ENCODE data around the gene PARP9.
A peak's percentile ranks its signal among the peaks of the same experiment; 100 is the strongest.
"Not testable (repeated sequence)": the region's sequence is repeated elsewhere in the genome, so short reads cannot be mapped to it uniquely, and the experiment has no call there.

Gene PARP9

DNA sequence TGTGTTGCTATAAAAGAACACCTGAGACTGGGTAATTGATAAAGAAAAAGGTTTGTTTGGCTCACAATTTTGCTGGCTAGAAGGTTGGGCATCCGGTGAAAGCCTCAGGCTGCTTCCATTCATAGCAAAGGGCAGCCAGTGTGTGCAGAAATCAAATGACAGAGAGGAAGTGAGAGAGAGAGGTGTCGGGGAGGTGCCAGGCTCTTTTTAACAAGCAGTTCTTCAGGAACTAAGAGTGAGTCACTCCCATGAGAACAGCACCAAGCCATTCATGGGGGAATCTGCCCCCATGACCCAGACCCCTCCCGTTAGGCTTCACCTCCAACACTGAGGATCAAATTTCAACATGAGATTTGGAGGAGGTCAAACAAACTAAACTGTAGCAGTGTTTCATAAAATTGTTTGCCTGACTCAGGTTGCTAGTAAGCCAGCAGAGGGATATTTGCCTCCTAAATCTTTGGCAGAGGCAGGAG, 8.9 kb upstream of the PARP9 start:
- peak; percentile 62 for DNase-seq

DNA sequence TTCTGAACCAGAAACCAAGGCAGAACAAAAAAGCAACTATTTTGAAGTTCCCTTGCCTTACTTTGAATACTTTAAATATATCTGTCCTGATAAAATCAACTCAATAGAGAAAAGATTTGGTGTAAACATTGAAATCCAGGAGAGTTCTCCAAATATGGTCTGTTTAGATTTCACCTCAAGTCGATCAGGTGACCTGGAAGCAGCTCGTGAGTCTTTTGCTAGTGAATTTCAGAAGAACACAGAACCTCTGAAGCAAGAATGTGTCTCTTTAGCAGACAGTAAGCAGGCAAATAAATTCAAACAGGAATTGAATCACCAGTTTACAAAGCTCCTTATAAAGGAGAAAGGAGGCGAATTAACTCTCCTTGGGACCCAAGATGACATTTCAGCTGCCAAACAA, 4.7 kb upstream of the PARP9 start:
- no peak for DNase-seq

DNA sequence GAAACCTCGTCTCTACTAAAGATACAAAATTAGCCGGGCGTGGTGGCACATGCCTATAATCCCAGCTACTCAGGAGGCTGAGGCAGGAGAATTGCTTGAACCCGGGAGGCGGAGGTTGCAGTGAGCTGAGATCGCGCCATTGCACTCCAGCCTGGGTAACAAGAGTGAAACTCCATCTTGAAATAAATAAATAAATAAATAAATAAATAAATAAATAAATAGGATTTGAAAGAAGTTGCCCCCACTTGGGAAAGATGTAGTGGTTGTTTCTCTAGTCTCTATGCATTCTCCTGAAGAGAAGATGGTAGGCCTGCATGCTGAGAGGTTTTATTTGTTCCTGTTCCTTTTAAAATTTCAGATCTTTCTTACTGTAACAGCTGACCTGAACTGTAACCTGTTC, 4.0 kb upstream of the PARP9 start:
- not testable (repeated sequence) for DNase-seq

DNA sequence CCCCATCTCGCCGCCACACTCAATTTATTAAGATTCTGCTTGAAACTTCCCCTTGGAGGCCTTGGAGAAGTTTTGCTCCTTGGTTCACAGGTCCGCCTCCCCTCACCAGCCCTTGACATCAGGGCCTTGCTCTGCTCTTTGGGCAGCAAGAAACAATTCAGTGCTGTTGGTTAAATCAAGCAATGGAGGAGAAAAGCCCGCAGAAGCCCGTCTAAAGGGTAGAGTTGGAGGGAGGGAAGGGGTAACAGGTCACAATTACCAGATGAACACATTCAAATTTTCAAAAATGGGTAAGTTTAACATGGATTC, 429 bp downstream of the PARP9 start:
- no peak for DNase-seq

DNA sequence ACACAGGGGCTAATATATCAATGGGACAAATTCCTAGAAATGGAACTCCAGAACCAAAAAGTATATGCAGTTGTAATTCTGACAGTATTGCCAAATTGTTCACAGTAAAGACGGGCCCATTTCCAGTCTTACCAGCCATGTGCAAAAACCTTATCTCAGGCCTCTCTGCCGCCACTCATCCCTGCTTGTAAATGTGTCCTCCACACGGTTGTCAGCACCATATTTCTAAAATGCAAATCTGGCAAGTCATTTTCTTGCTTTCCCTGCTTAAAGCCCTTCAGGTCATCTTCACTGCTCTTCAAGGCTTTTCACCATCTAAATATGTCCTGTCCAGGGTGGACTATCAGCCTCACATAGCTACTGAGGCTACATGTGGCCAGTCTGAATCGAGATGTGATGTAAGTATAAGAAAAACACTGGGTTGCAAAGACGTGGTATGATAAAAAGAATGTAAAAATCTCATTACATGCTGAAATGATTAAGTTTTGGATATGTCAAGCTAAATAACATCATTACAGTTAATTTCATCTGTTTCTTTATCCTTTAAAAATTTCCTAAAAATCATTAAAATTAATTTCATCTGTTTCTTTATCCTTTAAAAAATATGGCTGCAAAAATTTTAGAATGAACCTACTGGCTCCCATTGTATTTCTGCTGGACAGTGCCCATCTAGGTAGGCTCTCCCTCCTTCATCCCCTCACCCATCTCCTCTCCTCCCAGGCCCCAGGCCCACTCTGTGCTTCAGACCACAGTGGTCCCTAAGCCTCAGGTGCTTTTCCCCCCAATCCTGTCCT, 980 bp downstream of the PARP9 start:
- DNase-seq = peak; percentile 14

DNA sequence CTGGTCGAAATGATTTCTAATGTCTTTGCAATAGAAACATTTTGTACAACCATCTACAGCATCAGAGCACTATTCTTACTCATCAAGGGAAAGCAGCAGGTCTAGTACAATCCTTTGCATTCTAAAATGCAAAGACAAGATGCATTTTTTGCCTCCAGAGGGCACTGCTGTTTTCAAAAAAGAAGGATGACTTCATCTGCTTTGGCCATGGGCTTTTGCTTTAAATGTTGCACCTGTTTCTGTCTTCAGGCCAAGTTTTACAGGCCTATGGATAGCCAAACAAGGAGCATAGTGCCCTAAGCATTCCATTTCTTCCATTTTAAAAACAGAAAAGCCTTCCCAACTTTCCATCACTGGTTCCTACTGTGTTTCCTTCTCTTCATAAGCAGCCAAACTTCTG, 3.4 kb downstream of the PARP9 start:
- DNase-seq = peak; percentile 47

DNA sequence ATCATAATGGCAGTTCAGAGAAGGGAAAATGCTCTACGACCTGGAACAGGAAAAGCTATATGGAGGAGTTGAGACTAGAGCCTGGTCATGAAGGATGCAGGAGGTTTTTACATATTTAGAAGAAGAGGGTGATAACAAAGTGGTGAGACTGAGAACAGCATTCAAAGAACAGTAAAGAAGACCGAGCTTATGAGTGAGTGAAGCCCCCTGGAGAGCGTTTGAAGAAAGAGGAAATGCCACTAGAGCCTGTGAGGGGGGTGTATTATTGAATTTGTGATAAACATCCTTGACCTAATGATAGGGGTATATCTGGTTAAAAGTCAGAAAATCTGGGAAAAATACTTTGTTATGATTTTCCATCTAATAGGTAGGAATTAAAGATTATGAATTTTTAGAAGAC, 4.2 kb downstream of the PARP9 start:
- DNase-seq = no peak

DNA sequence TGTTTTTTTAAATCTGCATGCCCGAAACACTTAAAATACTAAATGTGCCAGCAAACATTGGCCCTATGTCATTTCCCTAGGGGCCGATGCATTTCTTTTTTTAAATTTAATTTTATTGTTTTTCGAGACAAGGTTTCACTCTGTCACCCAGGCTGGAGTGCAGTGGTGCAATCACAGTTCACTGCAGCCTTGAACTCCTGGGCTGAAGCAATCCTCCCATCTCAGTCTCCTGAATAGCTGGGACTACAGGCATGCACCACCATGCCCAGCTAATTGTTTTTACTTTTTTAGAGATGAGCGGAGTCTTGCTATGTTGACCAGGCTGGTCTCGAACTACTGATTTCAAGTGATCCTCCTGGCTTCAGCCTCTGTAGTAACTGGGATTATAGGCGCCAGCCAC, 5.5 kb downstream of the PARP9 start:
- no peak for DNase-seq

DNA sequence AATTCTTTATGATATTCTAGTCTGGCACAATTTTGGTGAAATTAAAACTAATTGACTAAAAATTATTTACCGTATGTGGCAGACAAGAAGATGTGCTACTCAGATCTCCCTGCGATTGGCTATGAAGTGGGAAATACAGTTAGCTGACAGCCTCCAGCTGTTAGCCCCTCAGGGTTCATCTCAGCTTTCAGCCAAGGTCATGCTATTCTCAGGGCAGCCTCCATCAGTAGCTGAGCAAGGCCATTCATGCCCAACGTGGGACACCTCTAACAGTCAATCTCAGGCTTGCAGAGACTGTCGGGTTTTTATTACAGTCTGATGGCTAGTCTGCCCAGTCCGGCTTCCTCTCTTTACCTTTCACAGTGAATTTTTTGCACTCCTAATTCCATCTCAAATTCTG, 6.7 kb downstream of the PARP9 start:
- DNase-seq = no peak

DNA sequence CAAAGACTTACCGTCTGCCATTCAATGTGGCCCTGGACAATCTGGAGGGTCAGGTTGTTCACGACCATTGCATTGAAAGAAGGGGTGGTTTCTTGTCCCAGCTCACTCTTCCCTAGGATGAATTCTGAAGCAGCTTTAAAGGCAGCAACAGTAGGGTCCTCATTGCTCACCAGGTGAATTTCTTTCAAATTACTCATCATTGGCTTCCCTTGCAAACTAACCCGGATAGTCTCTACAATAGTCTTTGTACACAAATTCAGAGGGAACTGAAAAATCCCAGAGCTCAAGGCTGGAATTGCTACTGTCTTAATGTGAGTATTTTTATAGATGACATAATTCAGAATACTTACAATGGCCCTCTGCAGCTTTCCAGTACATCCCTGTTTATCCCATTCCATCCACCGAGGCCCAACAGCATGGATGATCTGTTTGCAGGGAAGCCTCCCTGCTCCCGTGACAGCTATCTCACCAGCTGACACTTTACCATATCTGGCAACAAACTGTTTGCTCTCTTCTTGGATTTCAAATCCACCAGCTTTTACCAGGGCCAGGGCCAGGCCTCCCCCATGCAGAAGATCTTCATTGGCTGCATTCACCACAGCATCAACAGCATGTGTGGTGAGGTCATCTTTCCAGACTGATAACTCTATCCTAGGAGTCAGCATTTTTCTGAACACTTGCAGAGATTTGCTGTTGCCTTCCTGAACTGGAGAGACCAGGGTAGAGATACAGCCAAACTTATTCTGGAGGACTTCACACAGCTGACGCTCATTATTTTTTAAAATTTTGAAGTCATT, 8.6 kb downstream of the PARP9 start:
- no peak for DNase-seq

DNA sequence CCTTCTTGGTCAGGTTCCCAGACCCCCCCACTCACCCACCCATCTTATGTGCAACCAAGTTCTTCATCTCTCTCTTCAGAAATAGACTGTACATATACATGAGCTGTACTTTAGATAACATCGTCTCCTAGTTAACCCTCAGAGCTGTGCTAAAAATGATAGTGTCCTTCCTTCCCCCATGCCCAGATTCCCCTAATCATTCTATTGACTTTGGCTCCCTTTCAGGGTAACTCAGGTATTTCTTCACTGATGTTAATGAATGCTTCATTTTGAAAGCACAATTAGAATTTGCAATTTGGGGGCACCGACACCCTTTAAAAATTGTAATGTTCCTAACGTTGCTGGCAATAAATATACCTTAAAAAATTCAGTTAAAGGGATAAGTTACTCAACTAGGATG, 10.9 kb downstream of the PARP9 start:
- no peak for DNase-seq

DNA sequence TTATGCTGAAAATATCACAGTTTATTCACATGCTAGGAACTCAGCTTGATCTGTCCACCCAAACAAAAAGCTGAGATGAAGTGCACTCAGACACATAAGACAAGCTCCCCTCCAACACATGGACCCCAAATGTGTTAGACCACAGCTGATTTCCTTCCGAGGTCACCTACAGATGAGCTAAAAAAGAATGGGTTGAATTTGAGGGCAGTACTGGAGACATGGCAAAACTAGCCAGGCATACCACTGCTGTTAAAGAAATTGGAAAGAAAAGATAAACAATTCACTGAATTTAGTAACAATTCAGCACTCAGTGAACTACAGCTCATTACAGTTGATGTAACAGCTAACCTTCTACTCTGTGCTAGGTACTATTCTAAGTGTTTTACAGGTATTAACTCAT, 15.5 kb downstream of the PARP9 start:
- no peak for DNase-seq

DNA sequence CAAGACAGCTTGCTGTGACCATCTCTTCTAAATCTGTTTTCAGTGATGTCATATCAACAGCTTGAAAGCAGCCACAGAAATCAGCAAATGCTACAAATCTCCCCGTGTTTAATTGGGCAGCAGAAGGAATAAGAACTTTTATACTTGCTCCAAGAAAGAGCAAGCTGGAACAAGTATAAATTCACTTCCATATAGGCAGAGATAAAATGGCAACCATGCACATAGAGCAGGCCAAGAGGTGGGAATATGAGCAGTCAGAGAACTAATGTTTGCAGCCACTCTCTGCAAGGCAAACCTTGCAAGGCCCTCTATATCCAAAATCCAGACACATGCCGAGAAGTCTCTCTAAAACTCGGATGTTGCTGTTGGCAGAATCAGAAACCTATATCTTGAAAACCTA, 16.0 kb downstream of the PARP9 start:
- no peak for DNase-seq

DNA sequence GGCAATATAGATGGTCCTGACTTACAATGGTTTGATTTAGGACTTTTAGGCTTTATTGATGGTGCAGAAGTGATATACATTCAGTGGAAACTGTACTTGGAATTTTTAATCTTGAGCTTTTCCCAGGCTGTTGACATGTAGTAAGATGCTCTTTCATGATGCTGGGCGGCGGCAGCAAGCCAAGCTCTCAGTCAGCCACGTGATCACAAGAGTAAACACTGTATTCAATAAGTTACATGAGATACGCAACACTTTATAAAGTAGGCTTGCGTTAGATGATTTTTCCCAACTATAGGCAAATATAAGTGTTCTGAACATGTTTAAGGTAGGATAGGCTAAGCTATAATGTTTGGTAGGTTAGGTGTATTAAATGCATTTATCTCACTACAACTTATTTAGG, 17.9 kb downstream of the PARP9 start:
- no peak for DNase-seq

DNA sequence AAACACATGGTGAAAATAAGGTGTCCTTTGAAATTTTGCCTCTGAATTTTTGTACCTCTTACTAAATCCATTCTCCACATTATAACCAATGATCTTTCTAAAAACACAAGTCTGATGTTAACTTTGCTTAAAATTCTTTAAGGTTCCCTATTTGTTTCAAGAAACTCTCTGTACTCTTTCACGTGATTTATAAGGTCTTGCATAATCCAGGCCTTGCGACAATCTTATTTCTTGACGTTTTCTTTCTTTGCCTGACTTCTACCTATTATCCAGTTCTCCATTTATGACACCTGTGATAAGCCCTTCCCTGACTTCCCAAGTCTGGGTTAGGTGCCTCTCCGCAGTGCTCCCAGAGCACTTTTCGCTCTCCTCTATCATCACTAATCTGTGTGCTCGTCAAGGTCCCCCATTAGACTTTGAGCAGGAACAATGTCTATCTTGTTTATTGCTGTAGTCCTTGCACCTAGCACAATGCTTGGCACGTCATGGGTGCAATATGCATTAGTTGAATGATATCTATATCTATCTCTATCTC, 25.1 kb downstream of the PARP9 start:
- no peak for DNase-seq

DNA sequence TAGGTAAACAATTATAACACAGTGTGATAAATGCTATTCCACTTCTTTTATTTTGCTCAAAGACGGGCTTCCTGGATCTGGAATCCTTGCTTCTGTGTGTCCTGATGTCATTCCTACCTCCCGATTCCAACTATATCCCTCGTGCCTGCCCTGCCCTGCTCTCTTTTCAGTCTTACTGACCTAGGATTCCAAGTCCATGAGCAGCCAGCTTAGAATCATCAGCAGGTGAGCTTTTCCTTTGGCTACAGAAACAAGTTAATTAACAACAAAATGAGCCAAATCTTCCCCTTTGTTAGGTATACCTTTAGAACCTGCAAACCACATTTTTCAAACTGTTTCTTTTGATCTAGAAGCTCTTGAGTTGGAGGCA, 27.5 kb downstream of the PARP9 start:
- no peak for DNase-seq

DNA sequence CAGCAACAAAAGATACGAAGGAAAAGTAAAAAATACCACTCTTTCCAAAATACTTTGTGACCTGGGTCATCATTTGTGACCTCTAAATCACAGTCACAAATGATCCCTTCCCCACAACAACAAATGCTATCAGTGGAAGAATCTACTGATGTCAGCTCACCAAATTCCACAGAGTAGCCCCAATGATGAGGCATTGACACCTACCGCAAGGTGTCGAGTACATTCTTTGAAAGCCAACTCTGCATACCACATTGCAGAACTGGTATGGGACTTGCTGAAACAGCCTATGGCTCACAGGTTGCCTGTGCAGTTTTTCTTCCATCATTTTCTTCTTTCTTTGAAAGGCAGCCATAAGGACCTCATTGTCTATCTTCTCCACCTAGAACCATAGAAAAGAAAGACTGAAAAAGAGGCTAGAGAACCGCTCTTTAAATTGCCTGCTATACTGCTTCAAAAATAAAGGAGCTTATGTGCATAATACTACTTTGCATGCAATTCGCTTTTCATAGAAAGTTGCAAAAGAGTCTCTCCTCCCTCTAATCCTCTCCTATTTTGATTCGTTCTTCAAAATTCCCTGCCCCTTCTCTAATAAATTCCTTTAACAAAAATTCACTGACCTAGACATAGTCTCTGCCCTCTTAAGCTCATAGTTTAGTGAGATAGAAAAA, 28.0 kb downstream of the PARP9 start:
- DNase-seq = no peak

DNA sequence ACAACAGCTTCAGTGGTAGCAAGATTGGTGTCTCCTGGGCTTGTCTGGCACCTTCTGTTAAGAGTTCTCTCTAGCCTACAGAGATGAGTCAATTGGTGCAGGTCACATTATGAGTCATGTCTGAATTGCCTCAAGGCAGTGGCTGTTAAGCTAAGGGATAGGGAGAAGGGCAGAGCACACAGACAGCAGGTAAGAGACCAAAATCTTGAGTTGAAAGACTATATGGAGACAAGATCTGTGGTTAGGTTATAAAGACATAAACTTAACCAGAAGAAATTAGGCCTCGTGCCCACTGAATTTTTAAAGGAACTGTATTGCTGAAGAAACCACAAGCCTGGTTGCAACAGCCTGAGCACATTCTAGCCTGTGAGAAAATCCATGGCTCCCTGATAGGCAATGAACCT, 30.2 kb downstream of the PARP9 start:
- no peak for DNase-seq

DNA sequence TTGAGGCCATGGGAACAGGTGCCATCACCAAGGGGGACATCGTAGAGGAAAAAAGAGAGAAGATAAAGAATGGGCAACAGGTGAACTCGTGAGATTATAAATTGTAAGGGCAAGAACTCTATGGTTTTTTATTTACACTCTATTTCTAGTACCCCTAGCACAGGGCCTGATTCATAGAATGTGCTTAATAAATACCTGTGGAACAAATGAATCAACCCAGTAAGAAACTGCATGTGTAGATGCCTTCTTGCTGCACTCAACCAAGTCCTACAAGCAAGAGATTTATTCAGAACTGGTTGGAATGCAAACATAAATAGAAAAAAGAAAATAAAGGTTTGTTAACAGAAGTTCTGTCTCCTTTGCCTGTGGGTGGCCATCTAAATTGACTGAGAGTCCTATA, 30.6 kb downstream of the PARP9 start:
- no peak for DNase-seq

DNA sequence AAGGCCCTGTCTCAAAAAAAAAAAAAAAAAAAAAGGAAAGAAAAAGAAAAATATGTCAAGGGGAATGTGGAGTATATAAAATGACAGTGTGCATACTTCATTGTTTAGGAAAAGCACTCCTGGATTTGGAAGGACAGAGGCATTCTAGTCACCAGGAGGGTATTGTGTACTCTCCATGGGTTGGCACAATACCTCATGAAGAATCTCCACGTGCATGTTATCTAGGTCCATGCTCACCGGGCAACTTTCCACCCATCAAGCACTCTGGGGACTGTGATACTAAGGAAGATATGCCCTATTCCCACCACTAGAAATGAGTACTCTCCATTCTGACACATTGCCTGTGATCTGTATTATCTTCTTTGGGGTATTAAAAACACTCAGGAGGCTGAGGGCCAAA, 33.9 kb downstream of the PARP9 start:
- DNase-seq = no peak

DNA sequence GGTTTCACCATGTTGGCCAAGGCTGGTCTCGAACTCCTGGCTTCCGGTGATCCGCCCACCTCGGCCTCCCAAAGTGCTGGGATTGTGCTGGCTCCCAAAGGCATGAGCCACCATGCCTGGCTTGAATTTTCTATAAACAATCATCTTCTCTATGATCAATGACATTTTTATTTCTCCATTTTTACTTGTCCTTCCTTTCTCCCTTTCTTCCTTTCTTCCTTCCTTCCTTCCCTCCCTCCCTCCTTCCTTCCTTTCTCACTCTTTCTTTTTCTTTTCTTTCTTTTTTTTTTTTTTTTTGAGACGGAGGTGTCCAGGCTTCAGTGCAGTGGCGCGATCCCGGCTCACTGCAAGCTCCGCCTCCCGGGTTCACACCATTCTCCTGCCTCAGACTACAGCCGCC, 40.8 kb downstream of the PARP9 start:
- no peak for DNase-seq

DNA sequence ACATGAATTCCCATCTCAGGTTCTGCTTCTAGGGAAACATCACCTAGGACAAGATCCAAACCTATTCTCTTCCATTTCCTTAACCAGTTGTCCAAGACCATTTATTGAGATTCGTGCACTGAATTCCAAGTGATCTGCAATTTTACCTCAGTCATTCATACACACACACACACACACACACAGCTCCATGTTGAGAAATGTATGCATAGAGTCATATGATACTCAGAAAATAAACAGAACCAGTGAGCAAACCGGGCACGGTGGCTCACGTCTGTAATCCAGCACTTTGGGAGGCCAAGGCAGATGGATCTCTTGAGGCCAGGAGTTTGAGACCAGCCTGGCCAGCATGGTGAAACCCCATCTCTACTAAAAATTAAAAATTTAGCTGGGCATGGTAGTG, 43.2 kb downstream of the PARP9 start:
- no peak for DNase-seq

DNA sequence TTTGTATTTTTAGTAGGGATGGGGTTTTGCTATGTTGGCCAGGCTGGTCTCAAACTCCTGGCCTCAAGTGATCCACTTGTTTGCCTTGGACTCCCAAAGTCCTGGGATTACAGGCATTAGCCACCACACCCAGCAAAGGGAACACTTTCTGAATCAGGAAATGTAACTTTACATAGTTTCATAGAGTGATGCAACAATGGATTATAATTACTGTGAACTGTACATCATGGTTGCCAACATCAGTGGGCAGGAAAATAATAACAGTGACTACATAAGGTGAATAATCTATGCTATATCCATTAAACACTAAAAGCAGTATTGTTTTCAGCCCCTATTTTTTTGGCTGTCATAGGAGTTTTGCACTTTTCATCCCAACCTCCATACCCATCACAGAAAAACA, 44.4 kb downstream of the PARP9 start:
- DNase-seq = no peak

DNA sequence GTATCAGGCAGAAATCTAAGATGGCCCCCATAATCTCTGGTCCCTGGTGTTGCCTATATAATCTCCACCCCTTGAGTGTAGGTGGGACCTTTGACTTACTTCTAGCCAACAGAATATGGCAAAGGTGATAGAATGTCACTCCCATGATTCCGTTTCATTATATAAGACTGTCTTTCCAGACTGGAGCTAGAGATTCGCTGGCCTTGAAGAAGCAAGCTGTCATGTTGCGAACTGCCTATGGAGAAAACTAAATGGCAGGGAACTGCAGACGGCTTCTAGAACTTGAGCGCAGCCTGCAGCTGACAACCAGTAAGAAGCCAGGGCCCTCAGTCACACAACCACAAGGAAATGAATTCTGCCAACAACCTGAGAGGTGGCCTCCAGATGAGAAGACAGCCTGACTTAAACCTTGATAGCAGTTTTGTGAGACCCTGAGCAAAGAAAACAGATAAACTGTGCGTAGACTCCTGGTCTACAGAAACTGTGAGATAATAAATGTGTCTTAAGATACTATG, 47.2 kb downstream of the PARP9 start:
- DNase-seq = no peak

All from CD4-positive, alpha-beta T cell treated with Interferon gamma for 1 hour (primary cell).